WTC11 (cell line): ENCODE results near the gene TMEM69. TPM values are rescaled to one million over a fixed set of nuclear protein-coding genes. Genes with fewer than 3 reads are reported as not detected.

Source experiments
- ATAC-seq: fragments of 200-7000 bp; cut with Tn5 transposase; 2 replicates; pipeline ENCODE4 v1.10.0; 2021; ENCODE audit warnings: mild to moderate bottlenecking, moderate library complexity
- CTCF ChIA-PET: fragments of 300-600 bp; sonication (Branson Sonifier 250); formaldehyde crosslinking; loops from one replicate; lab custom pipeline; 2021; ENCODE audit warnings: antibody characterized with exemption; lab: Charles Lee
- POLR2A ChIA-PET: fragments of 350-600 bp; sonication (Branson Sonifier 250); formaldehyde crosslinking; loops from one replicate; lab custom pipeline; 2021; ENCODE audit warnings: antibody characterized with exemption; lab: Charles Lee
- DNase-seq: peaks from one replicate; pipeline ENCODE4 v3.0.0; 2021; ENCODE audit warnings: low spot score
- H3K27ac Mint-ChIP-seq: 2 replicates; pipeline ENCODE4 v1.8.0; 2021; ENCODE audit warnings: mixed read lengths
- H3K27me3 Mint-ChIP-seq: 2 replicates; pipeline ENCODE4 v1.8.0; 2021; ENCODE audit warnings: low read depth, mild to moderate bottlenecking, moderate library complexity, mixed read lengths
- H3K36me3 Mint-ChIP-seq: 2 replicates; pipeline ENCODE4 v1.8.0; 2021; ENCODE audit warnings: mixed read lengths
- H3K4me1 Mint-ChIP-seq: 2 replicates; pipeline ENCODE4 v1.8.0; 2022; ENCODE audit warnings: mixed read lengths
- H3K4me3 Mint-ChIP-seq: 2 replicates; pipeline ENCODE4 v1.8.0; 2021; ENCODE audit warnings: mild to moderate bottlenecking, moderate library complexity, mixed read lengths
- H3K9me3 Mint-ChIP-seq: 2 replicates; pipeline ENCODE4 v1.8.0; 2021; ENCODE audit warnings: mixed read lengths
- ATF1 ChIP-seq: sonication (generic); formaldehyde crosslinking; IDR thresholded peaks from 2 replicates; pipeline ENCODE4 v1.8.1; 2023; ENCODE audit warnings: mild to moderate bottlenecking, moderate library complexity, missing genetic modification reagents
- ELF4 ChIP-seq: sonication (generic); formaldehyde crosslinking; IDR thresholded peaks from 2 replicates; pipeline ENCODE4 v1.8.1; 2022; ENCODE audit warnings: low read depth, mild to moderate bottlenecking, moderate library complexity, missing genetic modification reagents
- GRHL2 ChIP-seq: fragments of 250-450 bp; sonication (Bioruptor Pico); IDR thresholded peaks from 2 replicates; pipeline ENCODE4 v1.8.0; 2022; ENCODE audit warnings: mild to moderate bottlenecking, moderate library complexity; ENCODE audit not compliant: insufficient replicate concordance, severe bottlenecking
- NR2C2 ChIP-seq: sonication (generic); formaldehyde crosslinking; IDR thresholded peaks from 2 replicates; pipeline ENCODE4 v1.8.0; 2022; ENCODE audit warnings: mild to moderate bottlenecking, missing genetic modification reagents
- ZBTB21 ChIP-seq: sonication (generic); formaldehyde crosslinking; IDR thresholded peaks from 2 replicates; pipeline ENCODE4 v1.8.1; 2023; ENCODE audit warnings: mild to moderate bottlenecking, missing genetic modification reagents, borderline replicate concordance
- ZNF121 ChIP-seq: sonication (generic); formaldehyde crosslinking; IDR thresholded peaks from 2 replicates; pipeline ENCODE4 v1.8.0; 2023; ENCODE audit warnings: missing genetic modification reagents
- ZNF138 ChIP-seq: sonication (generic); formaldehyde crosslinking; conservative IDR thresholded peaks from 2 replicates; pipeline ENCODE4 v1.8.1; 2022; ENCODE audit warnings: mild to moderate bottlenecking, moderate library complexity, missing genetic modification reagents
- ZNF263 ChIP-seq: sonication (generic); formaldehyde crosslinking; IDR thresholded peaks from 2 replicates; pipeline ENCODE4 v1.8.1; 2022; ENCODE audit warnings: low read depth, mild to moderate bottlenecking, moderate library complexity, missing genetic modification reagents
- ZNF396 ChIP-seq: fragments of 250-450 bp; sonication (Bioruptor Pico); IDR thresholded peaks from 2 replicates; pipeline ENCODE4 v1.8.0; 2021; ENCODE audit warnings: mild to moderate bottlenecking, moderate library complexity, borderline replicate concordance
- total RNA-seq: library from RNA; stranded (reverse); gene quantifications from 3 replicates; pipeline ENCODE4 v1.2.3, GENCODE V29; 2021
- TF ChIP-seq, protein P1 (sequence below): sonication (generic); formaldehyde crosslinking; IDR thresholded peaks from 2 replicates; pipeline ENCODE4 v1.8.1; 2023; ENCODE audit warnings: mild to moderate bottlenecking, moderate library complexity, missing genetic modification reagents
- TF ChIP-seq, protein P2 (sequence below): sonication (generic); formaldehyde crosslinking; IDR thresholded peaks from 2 replicates; pipeline ENCODE4 v1.8.1; 2022; ENCODE audit warnings: low read depth, missing genetic modification reagents, borderline replicate concordance
- TF ChIP-seq, protein P3 (sequence below): sonication (generic); formaldehyde crosslinking; IDR thresholded peaks from 2 replicates; pipeline ENCODE4 v1.8.1; 2023; ENCODE audit warnings: mild to moderate bottlenecking, missing genetic modification reagents, moderate library complexity
- TF ChIP-seq, protein P4 (sequence below): sonication (generic); formaldehyde crosslinking; IDR thresholded peaks from 2 replicates; pipeline ENCODE4 v1.8.0; 2022; ENCODE audit warnings: mild to moderate bottlenecking, missing genetic modification reagents
- TF ChIP-seq, protein P5 (sequence below): sonication (generic); formaldehyde crosslinking; IDR thresholded peaks from 2 replicates; pipeline ENCODE4 v1.8.0; 2022; ENCODE audit warnings: mild to moderate bottlenecking, missing genetic modification reagents
- TF ChIP-seq, protein P6 (sequence below): fragments of 250-450 bp; sonication (Bioruptor Pico); IDR thresholded peaks from 2 replicates; pipeline ENCODE4 v2.1.2; 2022; ENCODE audit warnings: mild to moderate bottlenecking, moderate library complexity
- TF ChIP-seq, protein P7 (sequence below): fragments of 250-450 bp; sonication (Bioruptor Pico); IDR thresholded peaks from 2 replicates; pipeline ENCODE4 v1.9.0; 2021; ENCODE audit warnings: mild to moderate bottlenecking
- TF ChIP-seq, protein P8 (sequence below): fragments of 250-450 bp; sonication (Bioruptor Pico); conservative IDR thresholded peaks from 2 replicates; pipeline ENCODE4 v1.9.0; 2021; ENCODE audit warnings: mild to moderate bottlenecking

Gene TMEM69
- total RNA-seq, 1 experiment from 2014 or later, result 44.9 TPM

DNA sequence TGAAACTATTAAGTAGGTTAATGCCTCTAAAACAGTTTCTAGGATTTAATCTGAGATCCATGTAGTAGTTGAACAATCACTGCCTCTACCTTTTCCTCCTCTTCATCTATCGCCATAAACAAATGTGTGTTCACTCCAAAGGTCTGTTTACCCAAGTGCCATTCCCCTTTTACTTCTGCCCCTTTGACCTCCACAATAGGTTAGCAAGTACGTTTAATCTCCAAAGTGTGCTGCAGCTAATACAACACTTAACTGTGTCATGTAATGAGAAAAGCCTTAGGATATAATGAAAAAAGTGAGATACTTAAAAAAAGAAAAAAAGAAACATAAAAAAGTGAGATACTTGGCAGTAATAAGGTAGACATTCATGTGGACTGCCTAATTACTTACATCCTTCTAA is 29.8 kb upstream of the TMEM69 start (continued):
- TF ChIP-seq, protein P1, sequence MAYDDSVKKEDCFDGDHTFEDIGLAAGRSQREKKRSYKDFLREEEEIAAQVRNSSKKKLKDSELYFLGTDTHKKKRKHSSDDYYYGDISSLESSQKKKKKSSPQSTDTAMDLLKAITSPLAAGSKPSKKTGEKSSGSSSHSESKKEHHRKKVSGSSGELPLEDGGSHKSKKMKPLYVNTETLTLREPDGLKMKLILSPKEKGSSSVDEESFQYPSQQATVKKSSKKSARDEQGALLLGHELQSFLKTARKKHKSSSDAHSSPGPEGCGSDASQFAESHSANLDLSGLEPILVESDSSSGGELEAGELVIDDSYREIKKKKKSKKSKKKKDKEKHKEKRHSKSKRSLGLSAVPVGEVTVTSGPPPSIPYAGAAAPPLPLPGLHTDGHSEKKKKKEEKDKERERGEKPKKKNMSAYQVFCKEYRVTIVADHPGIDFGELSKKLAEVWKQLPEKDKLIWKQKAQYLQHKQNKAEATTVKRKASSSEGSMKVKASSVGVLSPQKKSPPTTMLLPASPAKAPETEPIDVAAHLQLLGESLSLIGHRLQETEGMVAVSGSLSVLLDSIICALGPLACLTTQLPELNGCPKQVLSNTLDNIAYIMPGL (CRISPR knock-in tag), result no peak
- no peak for TF ChIP-seq ELF4 (CRISPR knock-in tag)
- no peak for TF ChIP-seq ZNF263 (CRISPR knock-in tag)
- TF ChIP-seq GRHL2 (CRISPR knock-in tag), result no peak
- no peak for TF ChIP-seq ZNF138 (CRISPR knock-in tag)
- no peak for TF ChIP-seq NR2C2 (CRISPR knock-in tag)

DNA sequence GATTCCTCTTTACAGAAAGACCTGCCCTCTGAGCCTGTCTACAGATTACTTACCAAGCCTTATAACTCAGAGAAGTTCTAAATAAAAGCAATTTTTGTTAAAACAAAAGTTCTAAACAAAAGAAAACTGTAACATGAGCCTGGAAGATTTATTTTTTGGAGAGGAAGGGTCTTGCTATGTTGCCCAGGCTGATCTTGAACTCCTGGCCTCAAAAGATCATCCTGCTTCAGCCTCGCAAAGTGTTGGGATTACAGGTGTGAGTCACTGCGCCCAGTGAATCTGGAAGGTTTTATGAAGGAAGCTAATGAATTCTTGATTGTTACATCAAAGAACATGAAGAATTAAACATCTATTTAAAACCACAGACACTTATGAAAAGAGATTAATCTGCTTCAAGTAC is 28.8 kb upstream of the TMEM69 start:
- Mint-ChIP-seq H3K36me3 (peaks cover 67% of the 10 kb centered on the region), H3K4me1 (peaks cover 17% of the 10 kb centered on the region), H3K9me3 (no peaks in the 10 kb centered on the region), H3K4me3 (no peak overlapping the region), H3K27ac (no peak overlapping the region), H3K27me3 (no peaks in the 10 kb centered on the region)
- TF ChIP-seq, protein P2, sequence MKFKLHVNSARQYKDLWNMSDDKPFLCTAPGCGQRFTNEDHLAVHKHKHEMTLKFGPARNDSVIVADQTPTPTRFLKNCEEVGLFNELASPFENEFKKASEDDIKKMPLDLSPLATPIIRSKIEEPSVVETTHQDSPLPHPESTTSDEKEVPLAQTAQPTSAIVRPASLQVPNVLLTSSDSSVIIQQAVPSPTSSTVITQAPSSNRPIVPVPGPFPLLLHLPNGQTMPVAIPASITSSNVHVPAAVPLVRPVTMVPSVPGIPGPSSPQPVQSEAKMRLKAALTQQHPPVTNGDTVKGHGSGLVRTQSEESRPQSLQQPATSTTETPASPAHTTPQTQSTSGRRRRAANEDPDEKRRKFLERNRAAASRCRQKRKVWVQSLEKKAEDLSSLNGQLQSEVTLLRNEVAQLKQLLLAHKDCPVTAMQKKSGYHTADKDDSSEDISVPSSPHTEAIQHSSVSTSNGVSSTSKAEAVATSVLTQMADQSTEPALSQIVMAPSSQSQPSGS (CRISPR knock-in tag), result no peak
- peak; percentile 57; the same call in 1 of the 2 replicates for TF ChIP-seq ZNF121
- ATAC-seq (no peak), DNase-seq (no peak)
- ChIA-PET POLR2A (no interaction called here), CTCF (no interaction called here)

DNA sequence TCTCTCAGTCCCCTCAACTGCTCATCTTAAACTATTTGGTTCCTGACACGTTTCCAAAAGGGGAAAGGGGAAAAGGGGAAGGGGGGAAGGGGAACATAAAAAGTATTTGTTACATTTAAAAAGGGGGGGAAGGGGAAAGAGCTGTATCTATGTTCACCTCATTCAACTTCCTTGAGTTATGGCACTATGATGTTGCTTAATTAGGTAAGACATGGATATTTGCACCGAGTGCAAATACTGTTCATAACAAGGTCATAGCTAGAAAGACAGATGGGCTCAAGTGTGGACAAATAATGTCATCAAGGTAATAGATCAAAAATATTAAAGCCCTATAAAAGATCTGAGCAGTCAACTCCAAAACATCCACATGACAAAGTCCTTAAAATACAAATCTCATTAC is 27.6 kb upstream of the TMEM69 start:
- no peak overlapping the region for H3K4me3 Mint-ChIP-seq
- ATAC-seq, result no peak
- ChIA-PET CTCF (no interaction called here), POLR2A (interaction anchor here (0.6 kb wide), 1 partner anchor 113 kb away, joined by 4 read pairs; no protein-coding TSS in a partner anchor)
- TF ChIP-seq, protein P3, sequence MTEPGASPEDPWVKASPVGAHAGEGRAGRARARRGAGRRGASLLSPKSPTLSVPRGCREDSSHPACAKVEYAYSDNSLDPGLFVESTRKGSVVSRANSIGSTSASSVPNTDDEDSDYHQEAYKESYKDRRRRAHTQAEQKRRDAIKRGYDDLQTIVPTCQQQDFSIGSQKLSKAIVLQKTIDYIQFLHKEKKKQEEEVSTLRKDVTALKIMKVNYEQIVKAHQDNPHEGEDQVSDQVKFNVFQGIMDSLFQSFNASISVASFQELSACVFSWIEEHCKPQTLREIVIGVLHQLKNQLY (CRISPR knock-in tag), result no peak
- TF ChIP-seq, protein P4, sequence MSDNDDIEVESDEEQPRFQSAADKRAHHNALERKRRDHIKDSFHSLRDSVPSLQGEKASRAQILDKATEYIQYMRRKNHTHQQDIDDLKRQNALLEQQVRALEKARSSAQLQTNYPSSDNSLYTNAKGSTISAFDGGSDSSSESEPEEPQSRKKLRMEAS (CRISPR knock-in tag), result no peak
- TF ChIP-seq, protein P5, sequence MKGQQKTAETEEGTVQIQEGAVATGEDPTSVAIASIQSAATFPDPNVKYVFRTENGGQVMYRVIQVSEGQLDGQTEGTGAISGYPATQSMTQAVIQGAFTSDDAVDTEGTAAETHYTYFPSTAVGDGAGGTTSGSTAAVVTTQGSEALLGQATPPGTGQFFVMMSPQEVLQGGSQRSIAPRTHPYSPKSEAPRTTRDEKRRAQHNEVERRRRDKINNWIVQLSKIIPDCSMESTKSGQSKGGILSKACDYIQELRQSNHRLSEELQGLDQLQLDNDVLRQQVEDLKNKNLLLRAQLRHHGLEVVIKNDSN (CRISPR knock-in tag), result no peak
- TF ChIP-seq ZNF396 (CRISPR knock-in tag) (no peak), ATF1 (CRISPR knock-in tag) (no peak)
- H3K27ac Mint-ChIP-seq, result no peak overlapping the region
- H3K9me3 Mint-ChIP-seq, result 0 out of 2 replicates have a peak, but pooled peaks cover 3% of the 10 kb centered on the region
- H3K36me3 Mint-ChIP-seq, result peaks cover 59% of the 10 kb centered on the region
- peaks cover 13% of the 10 kb centered on the region for H3K4me1 Mint-ChIP-seq
- no peaks in the 10 kb centered on the region for H3K27me3 Mint-ChIP-seq
- no peak for DNase-seq

DNA sequence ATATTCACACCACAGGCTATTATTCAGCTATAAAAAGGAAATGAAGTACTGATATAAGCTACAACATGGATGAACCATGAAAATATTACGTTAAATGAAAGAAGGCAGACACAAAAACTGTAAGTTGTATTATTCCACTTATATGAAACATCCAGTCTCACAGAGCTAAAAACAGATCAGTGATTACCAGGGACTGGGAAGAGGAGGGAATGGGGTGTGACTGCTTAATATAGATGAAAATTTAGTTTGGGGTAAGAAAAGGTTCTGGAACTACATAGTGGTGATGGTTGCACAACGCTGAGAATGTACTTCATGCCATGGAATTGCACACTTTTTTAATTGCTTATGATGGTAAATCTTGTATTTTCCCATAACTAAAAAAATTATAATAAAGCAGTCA is 21.1 kb upstream of the TMEM69 start:
- DNase-seq, result no peak
- Mint-ChIP-seq H3K9me3 (0 out of 2 replicates have a peak, but pooled peaks cover 3% of the 10 kb centered on the region), H3K27ac (no peak overlapping the region), H3K36me3 (peaks cover 12% of the 10 kb centered on the region), H3K27me3 (no peaks in the 10 kb centered on the region), H3K4me3 (no peak overlapping the region), H3K4me1 (peaks cover 9% of the 10 kb centered on the region)
- TF ChIP-seq, protein P6, sequence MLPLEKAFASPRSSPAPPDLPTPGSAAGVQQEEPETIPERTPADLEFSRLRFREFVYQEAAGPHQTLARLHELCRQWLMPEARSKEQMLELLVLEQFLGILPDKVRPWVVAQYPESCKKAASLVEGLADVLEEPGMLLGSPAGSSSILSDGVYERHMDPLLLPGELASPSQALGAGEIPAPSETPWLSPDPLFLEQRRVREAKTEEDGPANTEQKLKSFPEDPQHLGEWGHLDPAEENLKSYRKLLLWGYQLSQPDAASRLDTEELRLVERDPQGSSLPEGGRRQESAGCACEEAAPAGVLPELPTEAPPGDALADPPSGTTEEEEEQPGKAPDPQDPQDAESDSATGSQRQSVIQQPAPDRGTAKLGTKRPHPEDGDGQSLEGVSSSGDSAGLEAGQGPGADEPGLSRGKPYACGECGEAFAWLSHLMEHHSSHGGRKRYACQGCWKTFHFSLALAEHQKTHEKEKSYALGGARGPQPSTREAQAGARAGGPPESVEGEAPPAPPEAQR (CRISPR knock-in tag), result no peak
- TF ChIP-seq, protein P7, sequence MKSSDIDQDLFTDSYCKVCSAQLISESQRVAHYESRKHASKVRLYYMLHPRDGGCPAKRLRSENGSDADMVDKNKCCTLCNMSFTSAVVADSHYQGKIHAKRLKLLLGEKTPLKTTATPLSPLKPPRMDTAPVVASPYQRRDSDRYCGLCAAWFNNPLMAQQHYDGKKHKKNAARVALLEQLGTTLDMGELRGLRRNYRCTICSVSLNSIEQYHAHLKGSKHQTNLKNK (CRISPR knock-in tag), result no peak
- TF ChIP-seq ZNF396 (CRISPR knock-in tag) (no peak), ZBTB21 (no peak)
- TF ChIP-seq, protein P8, sequence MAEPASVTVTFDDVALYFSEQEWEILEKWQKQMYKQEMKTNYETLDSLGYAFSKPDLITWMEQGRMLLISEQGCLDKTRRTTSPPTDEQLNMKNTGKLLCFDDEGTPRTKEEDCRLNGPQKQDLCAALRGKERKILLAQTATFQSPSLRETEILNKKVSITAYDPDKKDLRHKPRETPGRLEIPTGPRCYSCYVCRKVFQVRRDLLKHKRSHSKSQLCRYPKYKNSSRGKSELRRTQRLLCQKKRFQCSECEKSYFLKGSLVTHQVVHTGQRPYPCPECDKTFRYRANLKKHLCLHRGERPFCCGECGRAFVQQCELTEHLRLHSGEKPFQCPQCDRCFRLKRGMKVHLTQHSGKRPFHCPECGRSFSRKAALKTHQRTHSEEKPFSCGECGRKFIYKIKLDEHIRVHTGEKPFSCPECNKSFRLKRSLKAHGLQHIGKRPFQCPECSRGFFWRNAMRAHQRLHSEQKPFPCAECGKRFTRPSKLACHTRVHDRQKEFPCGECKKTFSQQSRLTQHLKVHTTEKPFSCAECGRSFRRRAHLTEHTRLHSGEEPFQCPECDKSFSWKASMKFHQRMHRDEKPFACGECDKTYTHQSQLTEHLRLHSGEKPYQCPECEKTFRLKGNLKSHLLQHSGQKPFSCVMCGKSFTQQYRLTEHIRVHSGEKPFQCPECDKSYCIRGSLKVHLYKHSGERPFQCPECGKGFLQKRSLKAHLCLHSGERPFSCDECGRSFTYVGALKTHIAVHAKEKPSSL (CRISPR knock-in tag), result no peak
- ATAC-seq, result no peak
- ChIA-PET POLR2A (no interaction called here), CTCF (interaction anchor here (0.6 kb wide), 1 partner anchor 740 kb away, joined by 4 read pairs; no protein-coding TSS in a partner anchor)
